Stimulated activated CD8-positive, alpha-beta memory T cell treated with anti-CD3 and anti-CD28 coated beads, Interleukin-2, amount 100 ng/mL, for 48 hours (primary cell): Measurements from ENCODE around the gene TFDP2.
"Not testable (repeated sequence)": the region's sequence is repeated elsewhere in the genome, so short reads cannot be mapped to it uniquely, and the experiment has no call there.

Experiments used
- DNase-seq, 2 donors: peaks; one replicate each; pipeline ENCODE4 v3.0.0-alpha.2; 2020; ENCODE audit warnings: low read depth in 2 of 2

Gene TFDP2

DNA sequence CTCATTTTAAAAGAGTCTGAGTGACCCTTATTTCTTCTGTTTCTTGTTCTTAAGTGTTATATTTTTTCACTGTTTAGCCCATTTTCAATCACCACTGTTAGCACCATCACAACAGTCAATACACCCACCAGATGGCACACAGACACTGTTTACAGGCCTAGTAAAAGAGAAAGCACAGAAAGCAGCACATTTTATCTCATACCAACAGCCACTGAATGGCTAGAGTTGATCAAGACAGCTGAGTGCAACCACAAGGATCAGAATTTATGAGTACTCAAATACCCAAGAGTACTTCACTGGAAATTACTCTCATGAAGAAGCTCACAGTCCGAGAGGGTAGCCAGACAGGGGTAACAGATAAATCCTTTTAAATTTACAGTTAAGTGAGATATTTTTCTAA lies 127.0 kb downstream of the TFDP2 start:
- no peak for DNase-seq

GRCh38 chr3:142021127-142021526 lies 128.2 kb downstream of the TFDP2 start:
- DNase-seq = no peak

DNA sequence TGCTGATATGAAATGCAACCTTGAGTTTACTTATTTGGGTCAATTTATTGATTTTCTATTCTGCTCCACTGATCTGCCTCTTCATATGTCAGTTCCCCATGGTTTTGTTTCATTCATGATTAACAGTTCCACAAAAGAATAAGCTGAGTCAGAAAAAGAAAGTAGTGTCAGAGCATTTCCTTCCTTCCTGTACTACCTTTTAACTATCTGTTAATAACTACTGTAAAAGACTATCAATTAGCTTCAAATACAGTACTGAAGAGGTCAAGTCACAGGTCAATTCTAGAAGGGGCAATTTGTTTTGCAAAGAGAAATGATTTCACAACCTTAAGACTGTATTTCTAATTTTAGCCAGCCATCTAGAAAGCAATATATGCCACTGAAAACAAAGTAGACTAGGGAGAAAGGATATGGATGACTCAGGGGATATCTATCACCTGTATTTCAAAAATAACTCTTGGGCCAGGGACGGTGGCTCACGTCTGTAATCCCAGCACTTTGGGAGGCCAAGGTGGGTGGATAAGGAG lies 129.5 kb downstream of the TFDP2 start:
- no peak for DNase-seq

- DNase-seq = no peak
Measured at GRCh38 chr3:142013993-142014392, 135.4 kb downstream of the TFDP2 start.

DNA sequence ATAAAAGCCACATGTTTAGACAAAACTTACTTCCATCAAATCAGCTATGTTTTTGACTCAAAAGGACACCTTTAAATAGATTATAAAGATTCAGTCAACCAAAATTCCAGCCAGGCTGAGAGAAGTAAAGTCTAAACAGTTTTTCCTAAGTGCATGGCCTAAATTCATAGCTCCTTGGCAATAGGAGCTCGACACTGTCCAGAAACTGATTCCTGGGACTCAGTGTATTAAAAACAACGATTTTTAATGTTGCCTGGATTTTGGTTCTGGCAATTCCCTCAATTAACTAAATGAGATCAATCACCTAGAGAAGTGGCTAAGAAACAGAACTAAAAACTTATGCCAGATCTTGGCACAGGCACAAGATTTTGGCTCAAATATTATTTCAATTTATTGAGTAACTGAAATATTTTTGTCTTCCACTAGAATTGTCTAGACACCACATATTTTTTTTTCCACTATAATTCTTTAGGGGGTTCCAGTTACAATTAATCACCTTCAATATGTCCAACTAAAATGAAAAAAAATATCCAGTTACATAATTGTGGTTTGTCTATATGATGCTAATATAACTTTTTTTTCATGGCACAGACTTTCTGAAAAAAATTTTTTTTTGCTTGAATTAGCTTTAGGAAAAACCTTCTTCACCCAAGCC lies 135.9 kb downstream of the TFDP2 start:
- DNase-seq = no peak

DNA sequence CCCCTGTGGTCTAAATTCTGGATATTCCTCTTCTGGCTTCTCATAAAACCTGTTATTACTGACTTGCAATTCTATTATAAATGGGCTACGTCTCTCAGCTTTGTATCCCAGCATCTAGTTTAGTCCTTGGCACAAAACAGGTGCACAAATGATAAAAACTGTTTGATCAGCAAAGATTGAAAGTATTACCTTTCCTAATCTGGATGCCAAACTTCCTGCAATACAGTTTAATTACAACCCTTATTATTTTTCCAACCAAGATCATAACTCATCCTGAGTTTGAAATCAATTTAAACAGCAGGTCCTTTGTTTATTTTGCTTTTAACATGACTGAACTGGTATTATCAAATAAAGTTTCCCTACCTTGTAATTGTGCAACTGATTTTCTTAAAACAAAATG lies 140.3 kb downstream of the TFDP2 start:
- DNase-seq = no peak

- DNase-seq = no peak
Measured at GRCh38 chr3:142007710-142008399, 141.5 kb downstream of the TFDP2 start.

DNA sequence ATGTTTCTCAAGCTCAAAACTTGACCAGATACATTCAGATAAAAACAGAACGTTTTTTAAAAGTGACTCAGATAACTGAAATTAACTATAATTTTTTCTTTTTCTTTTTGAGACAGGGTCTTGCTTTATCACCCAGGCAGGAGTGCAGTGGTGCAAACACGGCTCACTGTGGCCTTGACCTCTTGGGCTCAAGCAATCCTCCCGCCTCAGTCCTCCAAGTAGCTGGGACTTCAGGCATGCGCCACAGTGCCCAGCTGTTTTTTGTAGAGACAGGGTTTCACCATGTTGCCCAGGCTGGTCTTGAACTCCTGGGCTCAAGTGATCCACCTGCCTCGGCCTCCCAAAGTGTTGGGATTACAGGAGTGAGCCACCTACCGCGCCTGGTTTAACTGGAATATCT lies 144.4 kb downstream of the TFDP2 start:
- not testable (repeated sequence) for DNase-seq

DNA sequence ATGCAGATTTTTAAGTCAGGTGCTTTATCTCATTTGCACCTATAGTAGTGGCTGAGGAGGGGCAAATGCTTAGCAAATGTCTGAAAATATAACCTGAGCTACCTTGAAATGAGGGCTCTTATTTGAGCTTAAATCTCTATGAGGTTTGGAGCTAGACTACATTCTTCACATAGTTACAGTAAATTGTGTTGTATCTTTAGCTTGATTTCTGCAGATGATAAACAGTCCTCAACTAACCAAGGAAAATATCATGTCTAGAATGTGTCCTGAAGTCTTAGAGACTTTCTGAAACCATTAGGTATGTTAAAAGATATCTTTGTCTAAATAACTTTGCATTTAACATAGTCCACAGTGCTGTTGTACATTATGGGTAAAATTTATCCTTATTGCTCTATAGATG lies 145.3 kb downstream of the TFDP2 start:
- DNase-seq = no peak

DNA sequence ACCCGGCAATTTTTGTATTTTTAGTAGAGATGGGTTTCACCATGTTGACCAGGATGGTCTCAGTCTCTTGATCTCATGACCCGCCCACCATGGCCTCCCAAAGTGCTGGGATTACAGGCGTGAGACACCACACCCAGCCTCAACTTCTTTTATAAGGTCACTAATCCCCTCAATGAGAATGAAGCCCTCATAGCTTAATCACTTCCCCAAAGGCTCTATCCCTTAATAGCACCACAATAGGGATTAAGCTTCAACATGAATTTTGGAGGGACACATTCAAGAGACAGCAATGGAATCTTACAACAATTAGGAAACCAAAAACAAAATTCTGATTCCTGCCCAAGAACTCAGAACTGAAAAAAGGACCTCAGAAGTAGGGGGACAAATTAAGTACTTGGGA lies 146.1 kb downstream of the TFDP2 start:
- DNase-seq = no peak

GRCh38 chr3:142000325-142000870 lies 148.9 kb downstream of the TFDP2 start:
- DNase-seq = no peak

- no peak for DNase-seq
Measured at GRCh38 chr3:141998669-141999290, 150.6 kb downstream of the TFDP2 start.

DNA sequence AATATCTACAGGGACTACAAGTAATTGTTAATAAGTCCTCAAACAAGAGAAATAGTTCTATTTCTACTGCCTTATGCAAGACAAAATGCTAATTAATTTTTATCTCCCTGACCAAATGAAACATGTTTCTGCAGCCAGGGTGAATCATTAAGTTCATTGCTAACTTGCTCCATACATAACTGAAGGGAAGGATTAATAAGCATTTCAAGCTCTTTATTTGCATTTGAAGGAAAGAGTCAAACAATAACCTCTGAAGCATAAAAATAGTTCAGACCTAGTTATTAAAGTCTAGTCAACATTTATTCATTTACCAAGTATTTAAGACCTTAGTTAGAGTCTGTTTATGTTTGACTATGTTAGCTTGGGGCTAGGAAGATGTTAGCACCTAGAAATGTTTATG lies 152.9 kb downstream of the TFDP2 start:
- no peak for DNase-seq

GRCh38 chr3:141994856-141995255 lies 154.5 kb downstream of the TFDP2 start:
- no peak for DNase-seq

DNA sequence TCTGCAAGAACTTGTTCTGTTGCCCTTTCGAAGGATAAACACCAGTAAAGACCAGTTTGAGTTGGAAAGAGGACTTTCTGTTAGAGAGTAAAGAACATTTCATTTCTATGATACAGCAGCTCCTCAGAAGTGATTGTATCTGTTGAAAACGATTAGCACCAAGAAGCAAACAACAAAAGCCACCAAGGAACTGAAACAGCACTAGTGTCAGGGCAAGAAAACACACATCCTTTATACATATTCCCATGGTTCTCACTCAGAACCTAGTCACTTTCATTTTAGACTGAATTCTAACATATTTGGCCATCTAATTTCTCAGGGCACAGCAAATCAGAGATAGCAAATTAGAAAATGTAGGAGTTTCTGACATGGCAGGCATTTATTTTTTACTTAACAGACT lies 156.8 kb downstream of the TFDP2 start:
- DNase-seq = no peak

- DNase-seq = no peak
Measured at GRCh38 chr3:141986548-141987107, 162.7 kb downstream of the TFDP2 start.

DNA sequence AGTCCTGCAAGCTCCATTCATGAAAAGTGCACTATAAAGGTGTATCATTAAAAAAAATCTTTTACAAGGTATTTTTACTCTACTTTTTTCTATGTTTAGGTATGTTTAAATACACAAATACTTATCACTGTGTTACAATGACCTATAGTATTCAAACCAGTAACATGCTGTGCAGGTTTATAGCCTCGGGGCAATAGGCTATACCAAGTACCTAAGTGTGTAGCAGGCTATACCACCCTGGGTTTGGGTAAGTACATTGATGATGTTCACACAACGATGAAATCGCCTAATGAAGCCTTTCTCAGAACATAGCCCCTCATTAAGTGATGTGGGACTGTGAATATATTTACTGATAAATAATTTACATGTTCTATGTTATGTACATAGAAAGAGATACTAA lies 168.3 kb downstream of the TFDP2 start:
- DNase-seq = no peak

DNA sequence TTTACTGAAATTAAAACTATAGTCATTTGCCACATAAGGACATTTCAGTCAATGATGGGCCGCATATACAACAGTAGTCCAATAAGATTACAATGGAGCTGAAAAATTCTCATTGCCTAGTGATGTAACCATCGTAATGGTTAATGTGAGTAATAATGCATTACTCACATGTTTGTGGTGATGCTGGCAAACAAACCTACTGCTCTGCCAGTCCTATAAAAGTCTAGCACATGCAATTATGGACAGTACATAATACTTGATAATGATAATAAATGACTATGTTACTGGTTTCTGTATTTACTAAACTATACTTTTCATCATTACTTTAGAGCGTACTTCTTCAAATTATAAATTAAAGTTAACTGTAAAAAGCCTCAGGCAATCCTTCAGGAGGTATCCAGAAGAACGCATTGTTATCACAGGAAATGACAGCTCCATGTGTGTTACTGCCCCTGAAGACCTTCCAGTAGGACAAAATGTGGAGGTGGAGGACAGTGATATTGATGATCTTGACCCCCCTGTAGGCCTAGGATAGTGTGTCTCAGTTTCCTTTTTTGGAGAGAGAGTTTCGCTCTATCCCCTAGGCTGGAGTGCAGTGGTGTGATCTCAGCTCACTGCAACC lies 170.2 kb downstream of the TFDP2 start:
- DNase-seq = no peak

DNA sequence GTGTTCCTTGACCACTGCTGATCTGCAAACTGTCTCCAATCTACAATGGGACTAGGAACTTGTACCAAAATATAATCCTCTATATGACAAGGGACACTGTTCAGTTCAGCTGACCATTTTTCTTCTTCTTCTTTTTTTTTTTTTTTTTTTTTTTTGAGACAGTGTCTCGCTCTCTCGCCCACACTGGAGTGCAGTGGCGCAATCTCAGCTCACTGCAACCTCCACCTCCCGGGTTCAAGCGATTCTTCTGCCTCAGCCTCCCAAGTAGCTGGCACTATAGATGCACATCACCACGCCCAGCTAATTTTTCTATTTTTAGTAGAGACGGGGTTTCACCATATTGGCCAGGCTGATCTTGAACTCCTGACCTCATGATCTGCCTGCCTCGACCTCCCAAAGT lies 174.6 kb downstream of the TFDP2 start:
- not testable (repeated sequence) for DNase-seq

DNA sequence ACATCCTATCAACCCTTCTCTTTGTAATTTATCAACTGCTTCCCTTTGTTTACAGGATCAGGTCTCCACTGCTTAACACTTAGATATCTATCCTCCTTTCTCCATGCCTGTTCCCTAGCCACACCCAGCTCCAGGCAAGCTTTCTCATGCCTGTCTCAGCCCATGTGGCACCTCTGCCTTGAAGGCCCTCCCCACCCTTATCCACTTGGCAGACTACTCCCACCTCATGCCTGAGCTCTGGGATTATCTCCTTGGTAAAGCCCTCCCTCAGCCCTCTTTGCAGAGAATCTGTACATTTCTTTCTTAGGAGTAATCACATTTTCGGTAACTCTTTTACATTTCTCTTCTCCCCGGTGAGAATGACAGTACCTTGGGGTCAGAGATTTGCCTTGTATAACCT lies 176.9 kb downstream of the TFDP2 start:
- DNase-seq = no peak

DNA sequence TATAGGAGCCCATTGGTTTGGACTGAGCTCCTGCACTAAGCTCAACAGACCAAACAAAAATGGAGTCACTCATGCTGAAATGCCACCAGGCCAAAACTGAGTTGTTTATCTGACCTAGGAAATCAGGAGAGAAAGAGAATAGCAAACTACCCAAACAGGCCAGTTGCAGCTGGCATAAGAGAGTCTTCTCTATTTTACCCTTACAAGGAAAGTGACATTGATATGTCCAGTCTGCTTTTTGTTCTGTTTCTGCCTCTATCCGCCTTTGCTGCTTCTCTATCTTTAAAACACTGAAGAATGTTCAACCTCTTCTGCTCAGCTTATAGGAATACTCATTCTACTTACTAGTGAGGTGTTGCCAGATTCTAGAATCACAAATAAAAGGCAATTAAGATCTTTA lies 177.8 kb downstream of the TFDP2 start:
- no peak for DNase-seq

- no peak for DNase-seq
Measured at GRCh38 chr3:141969711-141970110, 179.6 kb downstream of the TFDP2 start.
